ENCODE data around the gene CHST3.

DNA sequence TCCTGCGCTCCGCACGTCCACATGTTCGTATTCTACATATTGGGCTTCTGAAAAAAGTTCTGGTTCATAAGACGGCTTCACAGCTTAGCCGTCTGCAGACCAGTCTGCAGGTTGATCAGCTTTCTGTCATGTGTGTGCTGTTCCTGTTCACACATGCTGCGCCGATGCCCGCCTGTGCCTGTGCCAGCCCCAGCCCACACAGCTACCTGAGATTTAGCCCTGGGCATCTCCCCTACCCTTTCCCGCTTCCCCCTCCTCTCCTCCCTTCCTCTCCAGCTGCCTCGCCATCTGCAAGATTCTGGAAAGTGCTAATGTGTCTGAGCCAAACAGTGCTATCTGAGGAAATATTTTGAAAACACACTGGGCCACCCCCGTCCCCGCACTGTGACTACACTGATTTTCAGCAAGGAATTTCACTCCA is 7.1 kb downstream of the CHST3 start:
- TF ChIP-seq, protein P1, sequence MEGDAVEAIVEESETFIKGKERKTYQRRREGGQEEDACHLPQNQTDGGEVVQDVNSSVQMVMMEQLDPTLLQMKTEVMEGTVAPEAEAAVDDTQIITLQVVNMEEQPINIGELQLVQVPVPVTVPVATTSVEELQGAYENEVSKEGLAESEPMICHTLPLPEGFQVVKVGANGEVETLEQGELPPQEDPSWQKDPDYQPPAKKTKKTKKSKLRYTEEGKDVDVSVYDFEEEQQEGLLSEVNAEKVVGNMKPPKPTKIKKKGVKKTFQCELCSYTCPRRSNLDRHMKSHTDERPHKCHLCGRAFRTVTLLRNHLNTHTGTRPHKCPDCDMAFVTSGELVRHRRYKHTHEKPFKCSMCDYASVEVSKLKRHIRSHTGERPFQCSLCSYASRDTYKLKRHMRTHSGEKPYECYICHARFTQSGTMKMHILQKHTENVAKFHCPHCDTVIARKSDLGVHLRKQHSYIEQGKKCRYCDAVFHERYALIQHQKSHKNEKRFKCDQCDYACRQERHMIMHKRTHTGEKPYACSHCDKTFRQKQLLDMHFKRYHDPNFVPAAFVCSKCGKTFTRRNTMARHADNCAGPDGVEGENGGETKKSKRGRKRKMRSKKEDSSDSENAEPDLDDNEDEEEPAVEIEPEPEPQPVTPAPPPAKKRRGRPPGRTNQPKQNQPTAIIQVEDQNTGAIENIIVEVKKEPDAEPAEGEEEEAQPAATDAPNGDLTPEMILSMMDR (IDR thresholded peaks at IDR 0.05; ENCODE audit: low read depth, low read length), result no peak
- TF ChIP-seq POLR2A (IDR thresholded peaks at IDR 0.05; ENCODE audit: extremely low read depth, insufficient read length) (no peak), MYC (IDR thresholded peaks at IDR 0.05; ENCODE audit: low read depth, low read length) (no peak)
- TF ChIP-seq, protein P2, sequence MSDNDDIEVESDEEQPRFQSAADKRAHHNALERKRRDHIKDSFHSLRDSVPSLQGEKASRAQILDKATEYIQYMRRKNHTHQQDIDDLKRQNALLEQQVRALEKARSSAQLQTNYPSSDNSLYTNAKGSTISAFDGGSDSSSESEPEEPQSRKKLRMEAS (IDR thresholded peaks at IDR 0.05; ENCODE audit: low read depth, low read length), result no peak

Measured in NB4 (cell line).